H1 (cell line): ENCODE data around the gene NMU. TPM values are rescaled to one million over a fixed set of nuclear protein-coding genes. Genes with fewer than 3 reads are reported as not detected.

Experiments used
- CHD7 ChIP-seq: fragments of 300-600 bp; sonication (generic); IDR thresholded peaks from 2 replicates; pipeline ENCODE4 v1.7.1; 2012; ENCODE audit warnings: low read length, moderate library complexity, mild to moderate bottlenecking, inconsistent platforms; ENCODE audit not compliant: insufficient replicate concordance
- HDAC6 ChIP-seq: IDR thresholded peaks from one replicate; pipeline ENCODE4 v1.7.1; 2012; ENCODE audit warnings: low read depth, mild to moderate bottlenecking, inconsistent platforms, low read length, moderate library complexity
- RFX5 ChIP-seq: IDR thresholded peaks from 2 replicates; pipeline ENCODE4 v1.6.1; 2011; ENCODE audit warnings: low read depth, low read length, improper control_type of control experiment, borderline replicate concordance
- SP2 ChIP-seq: IDR thresholded peaks from 2 replicates; pipeline ENCODE4 v1.6.1; 2012; ENCODE audit warnings: mild to moderate bottlenecking, low read length, inconsistent platforms
- polyA plus RNA-seq, 7 experiments: library from polyadenylated mRNA; depleted of rRNA in 3 of 7; stranded (reverse) in 5 of 7; unstranded in 2 of 7; fragments of >200 nt in 5 of 7; fragments of 200-250 nt in 2 of 7; gene quantifications; 1 replicate in 5 of 7; 2 replicates in 1 of 7; 4 replicates in 1 of 7; pipeline versions ENCODE4 v1.2.1 to v1.2.3, GENCODE V29; 2011 to 2013; ENCODE audit warnings: missing spikeins in 2 of 7, mixed read lengths in 2 of 7
- total RNA-seq: library from RNA; stranded (reverse); fragmentation: NEBNext Ultra II Directional; extraction: Animal tissue kit (Norgen Biotek cat#: 25700); gene quantifications from 2 replicates; pipeline ENCODE4 v1.2.1, GENCODE V29; 2021

The NMU gene
- total and polyA plus RNA-seq, 2 of the 8 experiments (the other 6 are each of a cell fraction or from before 2014, with no cell fraction given): 30.5 to 50.4 TPM

GRCh38 chr4:55684276-55684675, 48.2 kb upstream of the NMU start (continued):
- TF ChIP-seq CHD7: no peak
- no peak for TF ChIP-seq HDAC6
- no peak for TF ChIP-seq SP2
- no peak for TF ChIP-seq RFX5
